Esophagus squamous epithelium (tissue), 5 donors: Measurements from ENCODE around the gene AGL. TPM values are rescaled to one million over a fixed set of nuclear protein-coding genes. Genes with fewer than 3 reads are reported as not detected.

Experiments used
- DNase-seq: peaks from one replicate; lab custom pipeline; 2025; lab: John Stamatoyannopoulos, UW
- H3K27ac ChIP-seq, 4 donors: fragments of 200-600 bp; sonication (generic); one replicate each; pipeline ENCODE4 v1.5.1; 2016 to 2019; ENCODE audit warnings: mild to moderate bottlenecking in 1 of 4
- H3K27me3 ChIP-seq, 4 donors: fragments of 200-600 bp; sonication (generic); 1 replicate in 3 of 4; 2 replicates in 1 of 4; pipeline versions ENCODE4 v1.5.1 to v1.6.0; 2017 to 2021; ENCODE audit warnings: antibody characterized with exemption in 1 of 4
- H3K36me3 ChIP-seq, 3 donors: fragments of 200-600 bp; sonication (generic); one replicate each; pipeline ENCODE4 v1.5.1; 2016 to 2019
- H3K4me1 ChIP-seq, 3 donors: fragments of 200-600 bp; sonication (generic); one replicate each; pipeline ENCODE4 v1.5.1; 2017 to 2019
- H3K4me3 ChIP-seq, 4 donors: fragments of 200-600 bp; sonication (generic); 1 replicate in 3 of 4; 2 replicates in 1 of 4; pipeline ENCODE4 v1.5.1; 2016 to 2019; ENCODE audit warnings: mild to moderate bottlenecking in 2 of 4, moderate library complexity in 1 of 4
- H3K9me3 ChIP-seq, 3 donors: fragments of 200-600 bp; sonication (generic); one replicate each; pipeline ENCODE4 v1.5.1; 2016 to 2019
- POLR2A ChIP-seq, 4 donors: fragments of 450-650 bp; IDR thresholded peaks; one replicate each; pipeline ENCODE4 v1.6.1; 2017; ENCODE audit warnings: antibody characterized with exemption in 4 of 4, mild to moderate bottlenecking in 4 of 4, moderate library complexity in 3 of 4
- WGBS, 2 donors: methylation state at CpG; one replicate each; pipeline ENCODE4 v1.1.5; 2018; 5-methylcytosine and 5-hydroxymethylcytosine counted together
- intact Hi-C: fragments of 100-400 bp; cut with DNase I; formaldehyde crosslinking; loops from one replicate; pipeline ENCODE4 v1.15.0; 2022
- total RNA-seq, 4 donors: library from RNA; depleted of rRNA; stranded (reverse); fragments of >200 nt; gene quantifications; one replicate each; pipeline ENCODE4 v1.1.0, GENCODE V29; 2016
- TF ChIP-seq, protein P1 (sequence below), 6 experiments: fragments of 450-650 bp in 4 of 6; fragments of 200-600 bp in 2 of 6; sonication (generic) in 2 of 6; IDR thresholded peaks; one replicate each; pipeline ENCODE4 v1.5.1; 2016 to 2019; ENCODE audit warnings: antibody characterized with exemption in 6 of 6, mild to moderate bottlenecking in 4 of 6, moderate library complexity in 4 of 6
- donor health status: DM: yes; HTN: yes; CAD: no.

Gene AGL
- total RNA-seq, 4 donors from 2014 or later, result 12.3 to 43.5 (median 20.6) TPM

DNA sequence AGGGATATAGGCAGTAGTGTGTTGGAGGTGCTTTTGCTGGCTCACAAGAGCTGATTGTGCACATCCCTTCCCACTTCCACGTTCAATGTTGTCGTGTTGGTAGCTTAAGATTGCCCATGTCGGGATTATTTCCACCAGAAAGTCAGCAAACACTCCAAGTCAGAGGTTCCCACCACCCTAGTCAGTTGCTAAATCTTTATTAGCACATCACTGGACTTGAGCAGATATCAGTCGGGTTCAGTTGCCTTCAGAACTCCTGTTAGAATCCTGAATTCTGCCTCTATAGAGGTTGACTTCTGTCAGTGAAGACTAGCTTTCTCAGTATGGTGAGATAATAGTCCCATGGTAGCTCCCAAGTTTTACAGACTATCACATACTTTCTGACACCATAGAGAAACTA, 10.5 kb downstream of the AGL start:
- no peak for TF ChIP-seq POLR2A (IDR thresholded peaks at IDR 0.05)
- TF ChIP-seq, protein P1, sequence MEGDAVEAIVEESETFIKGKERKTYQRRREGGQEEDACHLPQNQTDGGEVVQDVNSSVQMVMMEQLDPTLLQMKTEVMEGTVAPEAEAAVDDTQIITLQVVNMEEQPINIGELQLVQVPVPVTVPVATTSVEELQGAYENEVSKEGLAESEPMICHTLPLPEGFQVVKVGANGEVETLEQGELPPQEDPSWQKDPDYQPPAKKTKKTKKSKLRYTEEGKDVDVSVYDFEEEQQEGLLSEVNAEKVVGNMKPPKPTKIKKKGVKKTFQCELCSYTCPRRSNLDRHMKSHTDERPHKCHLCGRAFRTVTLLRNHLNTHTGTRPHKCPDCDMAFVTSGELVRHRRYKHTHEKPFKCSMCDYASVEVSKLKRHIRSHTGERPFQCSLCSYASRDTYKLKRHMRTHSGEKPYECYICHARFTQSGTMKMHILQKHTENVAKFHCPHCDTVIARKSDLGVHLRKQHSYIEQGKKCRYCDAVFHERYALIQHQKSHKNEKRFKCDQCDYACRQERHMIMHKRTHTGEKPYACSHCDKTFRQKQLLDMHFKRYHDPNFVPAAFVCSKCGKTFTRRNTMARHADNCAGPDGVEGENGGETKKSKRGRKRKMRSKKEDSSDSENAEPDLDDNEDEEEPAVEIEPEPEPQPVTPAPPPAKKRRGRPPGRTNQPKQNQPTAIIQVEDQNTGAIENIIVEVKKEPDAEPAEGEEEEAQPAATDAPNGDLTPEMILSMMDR (IDR thresholded peaks at IDR 0.05), result no peak
- intact Hi-C loops, result no loop called here
- 71 to 80% methylated on average over 4 of the region's 4 CpGs for WGBS, 2 donors

DNA sequence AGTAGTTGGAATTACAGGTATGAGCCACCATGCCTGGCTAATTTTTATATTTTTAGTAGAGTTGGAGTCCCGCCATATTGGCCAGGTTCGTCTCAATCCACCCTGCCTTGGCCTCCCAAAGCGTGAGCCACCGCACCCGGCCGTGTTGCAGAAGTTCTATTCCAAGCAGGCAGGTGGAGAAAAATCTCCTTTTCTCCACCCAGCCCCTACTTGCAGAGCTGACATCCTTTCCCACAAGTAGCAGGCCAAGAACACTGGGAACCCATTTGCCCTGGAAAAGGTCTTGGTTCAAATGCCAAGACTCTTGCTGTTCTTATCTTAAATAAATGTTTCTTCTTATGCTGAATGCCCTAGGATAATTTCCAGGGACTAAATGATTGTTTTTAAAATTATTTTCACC, 17.5 kb downstream of the AGL start:
- H3K4me3 ChIP-seq, result no peak overlapping the region

More for the DNA sequence above, 10.5 kb downstream of the AGL start:
- Histone ChIP-seq H3K36me3 (peaks cover 0 to 52% (median 4%) of the 10 kb centered on the region in 3 donors), H3K27me3 (no peaks in the 10 kb centered on the region), H3K4me3 (no peak overlapping the region), H3K27ac (peak overlapping the region in 2 of 4 donors; percentile 22 to 39), H3K4me1 (peaks cover 0 to 28% (median 0%) of the 10 kb centered on the region in 3 donors), H3K9me3 (no peaks in the 10 kb centered on the region)
- no peak for DNase-seq

DNA sequence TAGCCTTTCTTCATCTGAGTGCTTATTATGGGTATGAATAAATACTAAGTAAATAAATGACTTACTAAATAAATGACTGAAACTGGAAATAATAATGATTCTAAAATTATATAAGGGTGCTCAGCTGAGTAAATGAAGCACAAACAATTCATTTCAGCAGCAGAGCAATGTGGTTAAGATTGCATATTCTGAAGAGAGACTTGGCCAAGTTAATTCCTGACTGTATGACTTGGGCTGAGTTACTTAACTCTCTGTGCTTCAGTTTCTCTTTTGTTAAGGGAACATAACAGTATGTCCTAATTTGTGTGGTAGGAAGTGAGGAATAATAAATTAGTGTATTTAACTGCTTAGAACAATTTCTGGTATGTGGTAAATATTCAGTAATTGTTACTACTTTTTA, 19.1 kb downstream of the AGL start:
- Histone ChIP-seq H3K9me3 (no peaks in the 10 kb centered on the region), H3K4me1 (no peaks in the 10 kb centered on the region), H3K4me3 (no peak overlapping the region), H3K36me3 (peaks cover 0 to 44% (median 0%) of the 10 kb centered on the region in 3 donors), H3K27me3 (no peaks in the 10 kb centered on the region), H3K27ac (no peak overlapping the region)
- intact Hi-C loops, result no loop called here
- TF ChIP-seq POLR2A (IDR thresholded peaks at IDR 0.05), result no peak
- TF ChIP-seq, protein P1 (IDR thresholded peaks at IDR 0.05), result no peak
- DNase-seq, result no peak

More for the DNA sequence above, 17.5 kb downstream of the AGL start:
- TF ChIP-seq, protein P1 (IDR thresholded peaks at IDR 0.05), result no peak
- no peak for TF ChIP-seq POLR2A (IDR thresholded peaks at IDR 0.05)
- no peaks in the 10 kb centered on the region for H3K27me3 ChIP-seq
- intact Hi-C loops, result no loop called here
- no peak for DNase-seq
- no peak overlapping the region for H3K27ac ChIP-seq
- no peaks in the 10 kb centered on the region for H3K4me1 ChIP-seq
- 90 to 100% methylated on average over 6 of the region's 6 CpGs for WGBS, 2 donors
- peaks cover 0 to 60% (median 0%) of the 10 kb centered on the region in 3 donors for H3K36me3 ChIP-seq
- H3K9me3 ChIP-seq, result no peaks in the 10 kb centered on the region

DNA sequence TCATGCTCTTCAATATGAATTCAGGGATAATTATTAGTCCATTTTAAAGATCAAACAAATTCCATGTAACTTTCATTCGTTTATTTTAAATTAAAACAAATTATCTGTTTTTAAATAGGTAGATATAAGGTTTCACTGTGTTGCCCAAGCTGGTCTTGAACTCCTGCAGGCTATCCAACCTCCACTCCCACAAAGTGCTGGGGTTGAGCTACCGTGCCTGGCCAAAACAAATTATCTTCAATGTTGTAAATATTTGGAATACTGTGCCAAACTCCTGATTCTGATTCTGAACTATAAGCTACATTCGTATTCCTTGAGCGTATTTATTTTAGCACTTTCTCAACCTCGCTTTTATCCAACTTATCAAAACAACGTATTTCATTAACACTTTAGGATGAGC, 19.6 kb downstream of the AGL start:
- Histone ChIP-seq H3K36me3 (peaks cover 0 to 42% (median 0%) of the 10 kb centered on the region in 3 donors), H3K9me3 (no peaks in the 10 kb centered on the region), H3K4me3 (no peak overlapping the region), H3K27me3 (no peaks in the 10 kb centered on the region), H3K4me1 (no peaks in the 10 kb centered on the region), H3K27ac (no peak overlapping the region)
- no peak for DNase-seq
- intact Hi-C loops, result no loop called here
- TF ChIP-seq POLR2A (IDR thresholded peaks at IDR 0.05), result no peak
- 75 to 80% methylated on average over 6 of the region's 6 CpGs for WGBS, 2 donors

DNA sequence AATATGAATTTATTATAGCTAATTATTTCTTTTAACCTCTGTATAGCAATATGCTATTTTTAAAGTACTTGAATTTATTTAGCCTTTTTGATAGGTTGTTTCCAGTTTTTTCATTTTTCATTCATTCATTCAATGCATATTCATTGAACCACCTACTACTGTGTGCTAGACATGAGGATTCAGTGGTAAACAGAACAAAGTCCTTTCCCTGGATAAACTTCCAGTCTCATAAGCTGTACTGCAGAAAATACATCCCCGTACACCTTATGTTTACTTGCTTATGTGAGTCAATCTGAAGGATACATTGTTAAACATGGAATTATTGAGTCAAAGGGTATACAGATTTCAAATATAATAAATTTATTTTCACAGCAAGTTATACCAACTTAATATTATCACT, 21.9 kb downstream of the AGL start:
- intact Hi-C loops, result no loop called here
- WGBS, 2 donors, result 85 to 96% methylated on average over 1 of the region's 1 CpG
- H3K4me1 ChIP-seq, result no peaks in the 10 kb centered on the region
- H3K4me3 ChIP-seq, result no peak overlapping the region
- no peaks in the 10 kb centered on the region for H3K27me3 ChIP-seq
- no peaks in the 10 kb centered on the region for H3K9me3 ChIP-seq
- no peak for DNase-seq
- TF ChIP-seq, protein P1 (IDR thresholded peaks at IDR 0.05), result no peak
- no peak for TF ChIP-seq POLR2A (IDR thresholded peaks at IDR 0.05)
- H3K36me3 ChIP-seq, result peaks cover 0 to 47% (median 0%) of the 10 kb centered on the region in 3 donors
- no peak overlapping the region for H3K27ac ChIP-seq

DNA sequence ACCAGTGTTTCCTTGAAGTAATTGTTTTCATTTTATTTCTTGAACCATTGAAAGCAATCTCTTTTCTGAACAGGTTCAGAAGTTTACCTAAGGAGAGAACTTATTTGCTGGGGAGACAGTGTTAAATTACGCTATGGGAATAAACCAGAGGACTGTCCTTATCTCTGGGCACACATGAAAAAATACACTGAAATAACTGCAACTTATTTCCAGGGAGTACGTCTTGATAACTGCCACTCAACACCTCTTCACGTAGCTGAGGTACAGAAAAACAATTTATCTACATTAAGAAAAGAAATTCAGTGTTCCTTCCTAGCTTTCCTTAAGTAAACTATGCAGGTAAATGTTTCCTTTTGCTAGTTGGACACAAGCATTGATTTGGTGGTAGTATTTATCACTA, 27.4 kb downstream of the AGL start:
- intact Hi-C loops, result no loop called here
- Histone ChIP-seq H3K4me1 (no peaks in the 10 kb centered on the region), H3K27ac (no peak overlapping the region), H3K36me3 (peaks cover 0 to 78% (median 6%) of the 10 kb centered on the region in 3 donors), H3K9me3 (no peaks in the 10 kb centered on the region), H3K4me3 (no peak overlapping the region), H3K27me3 (no peaks in the 10 kb centered on the region)
- TF ChIP-seq, protein P1 (IDR thresholded peaks at IDR 0.05), result no peak
- DNase-seq, result no peak
- 94% methylated on average over 3 of the region's 3 CpGs for WGBS, 2 donors
